HL-60 (cell line): Measurements from ENCODE around the gene SLC25A1.

Experiments used
- DNase-seq, 2 experiments: peaks; one replicate each; pipeline ENCODE4 v3.0.0-alpha.2; 2010 to 2020; ENCODE audit warnings: low read depth in 1 of 2, low spot score in 1 of 2
- H3K27ac ChIP-seq: fragments of 250-450 bp; sonication (Bioruptor Pico); replicated peaks from 2 replicates; pipeline ENCODE4 v1.5.1; 2020; ENCODE audit warnings: mild to moderate bottlenecking, moderate library complexity
- H3K27me3 ChIP-seq: fragments of 250-450 bp; sonication (Bioruptor Pico); 2 replicates; pipeline ENCODE4 v1.5.1; 2021; ENCODE audit warnings: mild to moderate bottlenecking, moderate library complexity; ENCODE audit not compliant: insufficient read depth, poor library complexity, severe bottlenecking
- H3K4me3 ChIP-seq: replicated peaks from 2 replicates; pipeline ENCODE4 v1.5.1; 2011; ENCODE audit warnings: mild to moderate bottlenecking, control low read depth, low read length; ENCODE audit not compliant: insufficient read depth
- GABPA ChIP-seq: IDR thresholded peaks from 2 replicates; pipeline ENCODE4 v1.6.1; 2012; ENCODE audit warnings: low read depth
- POLR2AphosphoS5 ChIP-seq: IDR thresholded peaks from 2 replicates; pipeline ENCODE4 v1.6.1; 2012; ENCODE audit warnings: low read depth
- SPI1 ChIP-seq: IDR thresholded peaks from 2 replicates; pipeline ENCODE4 v1.6.1; 2012; ENCODE audit warnings: low read depth, mild to moderate bottlenecking, borderline replicate concordance
- TF ChIP-seq, protein P1 (sequence below): IDR thresholded peaks from 2 replicates; pipeline ENCODE4 v1.6.1; 2012; ENCODE audit warnings: low read depth; ENCODE audit not compliant: insufficient replicate concordance
- TF ChIP-seq, protein P2 (sequence below): IDR thresholded peaks from one replicate; pipeline ENCODE4 v1.5.1; 2011; ENCODE audit warnings: low read length, control low read depth, inconsistent platforms; ENCODE audit not compliant: insufficient read depth

SLC25A1 gene

GRCh38 chr22:19225560-19225959, 47.0 kb upstream of the SLC25A1 start:
- no peak for DNase-seq

DNA sequence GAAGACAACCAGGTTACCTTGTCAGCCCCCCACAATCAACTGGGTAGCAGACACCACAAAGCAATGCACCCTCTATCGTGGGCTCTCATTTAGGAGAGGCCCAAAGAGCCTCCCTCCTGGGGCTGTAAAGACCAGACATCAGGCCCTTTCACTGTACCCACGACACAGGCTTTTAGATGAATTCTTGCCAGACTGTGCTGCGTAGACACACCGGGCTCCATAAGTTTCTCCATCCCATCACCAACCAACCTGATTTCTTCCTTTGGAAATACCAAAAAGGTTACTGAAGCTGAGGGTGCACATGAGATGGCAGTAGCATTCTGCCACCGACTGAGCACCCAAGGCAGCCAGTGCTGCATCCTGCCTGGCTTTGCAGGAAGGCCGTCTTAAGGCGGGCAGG, 46.4 kb upstream of the SLC25A1 start:
- TF ChIP-seq, protein P1, sequence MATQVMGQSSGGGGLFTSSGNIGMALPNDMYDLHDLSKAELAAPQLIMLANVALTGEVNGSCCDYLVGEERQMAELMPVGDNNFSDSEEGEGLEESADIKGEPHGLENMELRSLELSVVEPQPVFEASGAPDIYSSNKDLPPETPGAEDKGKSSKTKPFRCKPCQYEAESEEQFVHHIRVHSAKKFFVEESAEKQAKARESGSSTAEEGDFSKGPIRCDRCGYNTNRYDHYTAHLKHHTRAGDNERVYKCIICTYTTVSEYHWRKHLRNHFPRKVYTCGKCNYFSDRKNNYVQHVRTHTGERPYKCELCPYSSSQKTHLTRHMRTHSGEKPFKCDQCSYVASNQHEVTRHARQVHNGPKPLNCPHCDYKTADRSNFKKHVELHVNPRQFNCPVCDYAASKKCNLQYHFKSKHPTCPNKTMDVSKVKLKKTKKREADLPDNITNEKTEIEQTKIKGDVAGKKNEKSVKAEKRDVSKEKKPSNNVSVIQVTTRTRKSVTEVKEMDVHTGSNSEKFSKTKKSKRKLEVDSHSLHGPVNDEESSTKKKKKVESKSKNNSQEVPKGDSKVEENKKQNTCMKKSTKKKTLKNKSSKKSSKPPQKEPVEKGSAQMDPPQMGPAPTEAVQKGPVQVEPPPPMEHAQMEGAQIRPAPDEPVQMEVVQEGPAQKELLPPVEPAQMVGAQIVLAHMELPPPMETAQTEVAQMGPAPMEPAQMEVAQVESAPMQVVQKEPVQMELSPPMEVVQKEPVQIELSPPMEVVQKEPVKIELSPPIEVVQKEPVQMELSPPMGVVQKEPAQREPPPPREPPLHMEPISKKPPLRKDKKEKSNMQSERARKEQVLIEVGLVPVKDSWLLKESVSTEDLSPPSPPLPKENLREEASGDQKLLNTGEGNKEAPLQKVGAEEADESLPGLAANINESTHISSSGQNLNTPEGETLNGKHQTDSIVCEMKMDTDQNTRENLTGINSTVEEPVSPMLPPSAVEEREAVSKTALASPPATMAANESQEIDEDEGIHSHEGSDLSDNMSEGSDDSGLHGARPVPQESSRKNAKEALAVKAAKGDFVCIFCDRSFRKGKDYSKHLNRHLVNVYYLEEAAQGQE: no peak
- TF ChIP-seq GABPA: no peak
- TF ChIP-seq POLR2AphosphoS5: no peak
- TF ChIP-seq, protein P2, sequence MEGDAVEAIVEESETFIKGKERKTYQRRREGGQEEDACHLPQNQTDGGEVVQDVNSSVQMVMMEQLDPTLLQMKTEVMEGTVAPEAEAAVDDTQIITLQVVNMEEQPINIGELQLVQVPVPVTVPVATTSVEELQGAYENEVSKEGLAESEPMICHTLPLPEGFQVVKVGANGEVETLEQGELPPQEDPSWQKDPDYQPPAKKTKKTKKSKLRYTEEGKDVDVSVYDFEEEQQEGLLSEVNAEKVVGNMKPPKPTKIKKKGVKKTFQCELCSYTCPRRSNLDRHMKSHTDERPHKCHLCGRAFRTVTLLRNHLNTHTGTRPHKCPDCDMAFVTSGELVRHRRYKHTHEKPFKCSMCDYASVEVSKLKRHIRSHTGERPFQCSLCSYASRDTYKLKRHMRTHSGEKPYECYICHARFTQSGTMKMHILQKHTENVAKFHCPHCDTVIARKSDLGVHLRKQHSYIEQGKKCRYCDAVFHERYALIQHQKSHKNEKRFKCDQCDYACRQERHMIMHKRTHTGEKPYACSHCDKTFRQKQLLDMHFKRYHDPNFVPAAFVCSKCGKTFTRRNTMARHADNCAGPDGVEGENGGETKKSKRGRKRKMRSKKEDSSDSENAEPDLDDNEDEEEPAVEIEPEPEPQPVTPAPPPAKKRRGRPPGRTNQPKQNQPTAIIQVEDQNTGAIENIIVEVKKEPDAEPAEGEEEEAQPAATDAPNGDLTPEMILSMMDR: no peak
- no peak for TF ChIP-seq SPI1
- no peak overlapping the region for H3K27ac ChIP-seq
- no peak for DNase-seq
- H3K4me3 ChIP-seq: no peak overlapping the region
- H3K27me3 ChIP-seq: no peaks in the 10 kb centered on the region

More at GRCh38 chr22:19225560-19225959, 47.0 kb upstream of the SLC25A1 start:
- Histone ChIP-seq H3K4me3 (no peak overlapping the region), H3K27me3 (no peaks in the 10 kb centered on the region), H3K27ac (no peak overlapping the region)
- TF ChIP-seq, protein P1: no peak
- TF ChIP-seq GABPA (no peak), POLR2AphosphoS5 (no peak)

- Histone ChIP-seq H3K27me3 (no peaks in the 10 kb centered on the region), H3K4me3 (no peak overlapping the region), H3K27ac (no peak overlapping the region)
- TF ChIP-seq, protein P2: no peak
- TF ChIP-seq GABPA (no peak), SPI1 (no peak), POLR2AphosphoS5 (no peak)
- TF ChIP-seq, protein P1: no peak
- no peak for DNase-seq
Observed at GRCh38 chr22:19224557-19224956, 46.0 kb upstream of the SLC25A1 start.

- DNase-seq: no peak
- H3K27ac ChIP-seq: no peak overlapping the region
- no peaks in the 10 kb centered on the region for H3K27me3 ChIP-seq
- TF ChIP-seq POLR2AphosphoS5 (no peak), SPI1 (no peak)
- H3K4me3 ChIP-seq: no peak overlapping the region
Observed at GRCh38 chr22:19223617-19224016, 45.1 kb upstream of the SLC25A1 start.
